Activated CD4-positive, alpha-beta T cell treated with anti-CD3 and anti-CD28 coated beads, Interleukin-2, amount 50 U/mL, for 48 hours (primary cell): ENCODE data around the gene SPATS2L.

Source experiments
- DNase-seq, 2 experiments: peaks; one replicate each; pipeline ENCODE4 v3.0.0-alpha.2; 2020

SPATS2L gene

GRCh38 chr2:200380091-200380561 lies 73.6 kb downstream of the SPATS2L start:
- no peak for DNase-seq

GRCh38 chr2:200380833-200381542 lies 74.5 kb downstream of the SPATS2L start:
- DNase-seq: no peak

GRCh38 chr2:200382874-200383273 lies 76.4 kb downstream of the SPATS2L start:
- no peak for DNase-seq

- DNase-seq: no peak
Measured at GRCh38 chr2:200383380-200384110, 77.1 kb downstream of the SPATS2L start.

GRCh38 chr2:200385063-200385635 lies 78.7 kb downstream of the SPATS2L start:
- DNase-seq: no peak

GRCh38 chr2:200393191-200393590 lies 86.7 kb downstream of the SPATS2L start:
- no peak for DNase-seq

GRCh38 chr2:200394045-200394444 lies 87.6 kb downstream of the SPATS2L start:
- no peak for DNase-seq

- no peak for DNase-seq
Measured at GRCh38 chr2:200396781-200397242, 90.3 kb downstream of the SPATS2L start.

GRCh38 chr2:200397785-200398184 lies 91.3 kb downstream of the SPATS2L start:
- DNase-seq: no peak

GRCh38 chr2:200399046-200399445 lies 92.6 kb downstream of the SPATS2L start:
- no peak for DNase-seq

GRCh38 chr2:200399636-200400035 lies 93.1 kb downstream of the SPATS2L start:
- no peak for DNase-seq

- DNase-seq: no peak
Measured at GRCh38 chr2:200403814-200404213, 97.3 kb downstream of the SPATS2L start.

- DNase-seq: no peak
Measured at GRCh38 chr2:200404615-200405014, 98.1 kb downstream of the SPATS2L start.

- DNase-seq: no peak
Measured at GRCh38 chr2:200405599-200406298, 99.3 kb downstream of the SPATS2L start.

GRCh38 chr2:200406379-200406778 lies 99.9 kb downstream of the SPATS2L start:
- no peak for DNase-seq

- no peak for DNase-seq
Measured at GRCh38 chr2:200408428-200409316, 102.2 kb downstream of the SPATS2L start.

GRCh38 chr2:200411831-200412230 lies 105.3 kb downstream of the SPATS2L start:
- DNase-seq: no peak

- DNase-seq: no peak
Measured at GRCh38 chr2:200414367-200414766, 107.9 kb downstream of the SPATS2L start.

- DNase-seq: no peak
Measured at GRCh38 chr2:200415455-200415854, 109.0 kb downstream of the SPATS2L start.

GRCh38 chr2:200416878-200417277 lies 110.4 kb downstream of the SPATS2L start:
- no peak for DNase-seq

GRCh38 chr2:200417366-200417765 lies 110.9 kb downstream of the SPATS2L start:
- no peak for DNase-seq

GRCh38 chr2:200418399-200418798 lies 111.9 kb downstream of the SPATS2L start:
- DNase-seq: no peak
